Measurements from ENCODE around the gene GDF7.
"Not testable (repeated sequence)": the region's sequence is repeated elsewhere in the genome, so short reads cannot be mapped to it uniquely, and the experiment has no call there.

GDF7 gene

GRCh38 chr2:20706786-20707185, 39.8 kb downstream of the GDF7 start:
- no peak for DNase-seq

- no peak for DNase-seq
These were observed 40.7 kb downstream of the GDF7 start for GRCh38 chr2:20707601-20708000.

GRCh38 chr2:20711641-20712040, 44.7 kb downstream of the GDF7 start:
- not testable (repeated sequence) for DNase-seq

GRCh38 chr2:20713585-20713984, 46.6 kb downstream of the GDF7 start:
- DNase-seq, result not testable (repeated sequence)

- not testable (repeated sequence) for DNase-seq
These were observed 47.5 kb downstream of the GDF7 start for GRCh38 chr2:20714412-20714811.

- DNase-seq, result not testable (repeated sequence)
These were observed 49.2 kb downstream of the GDF7 start for GRCh38 chr2:20716164-20716563.

GRCh38 chr2:20717641-20718040, 50.7 kb downstream of the GDF7 start:
- DNase-seq, result no peak

- no peak for DNase-seq
These were observed 55.8 kb downstream of the GDF7 start for GRCh38 chr2:20722592-20723240.

GRCh38 chr2:20723543-20723942, 56.6 kb downstream of the GDF7 start:
- no peak for DNase-seq

- DNase-seq, result no peak
These were observed 57.6 kb downstream of the GDF7 start for GRCh38 chr2:20724500-20725053.

GRCh38 chr2:20725782-20726181, 58.8 kb downstream of the GDF7 start:
- no peak for DNase-seq

- DNase-seq, result no peak
These were observed 60.0 kb downstream of the GDF7 start for GRCh38 chr2:20726913-20727312.

GRCh38 chr2:20728114-20728758, 61.3 kb downstream of the GDF7 start:
- no peak for DNase-seq
